Neural progenitor cell (in vitro differentiated cells): ENCODE data around the gene AUH. TPM values are rescaled to one million over a fixed set of nuclear protein-coding genes. Genes with fewer than 3 reads are reported as not detected.

Experiments
- DNase-seq: peaks from one replicate; pipeline ENCODE4 v3.0.0-alpha.2; 2016; ENCODE audit warnings: low spot score
- H2AFZ ChIP-seq: fragments of 200-600 bp; sonication (generic); replicated peaks from 2 replicates; pipeline ENCODE4 v1.6.1; 2016; ENCODE audit warnings: antibody characterized with exemption
- H3F3A ChIP-seq: fragments of 200-600 bp; sonication (generic); 2 replicates; pipeline ENCODE4 v1.6.1; 2016; ENCODE audit warnings: antibody characterized with exemption, low read depth
- H3K27ac ChIP-seq: fragments of 200-600 bp; sonication (generic); 2 replicates; pipeline ENCODE4 v1.5.1; 2016; ENCODE audit warnings: mild to moderate bottlenecking
- H3K27me3 ChIP-seq: fragments of 200-600 bp; sonication (generic); 2 replicates; pipeline ENCODE4 v1.6.1; 2016; ENCODE audit warnings: mild to moderate bottlenecking, moderate library complexity
- H3K36me3 ChIP-seq: fragments of 200-600 bp; sonication (generic); 2 replicates; pipeline ENCODE4 v1.5.1; 2016
- H3K4me1 ChIP-seq: fragments of 200-600 bp; sonication (generic); 2 replicates; pipeline ENCODE4 v1.6.1; 2016; ENCODE audit warnings: mixed run types
- H3K4me2 ChIP-seq: fragments of 200-600 bp; sonication (generic); 2 replicates; pipeline ENCODE4 v1.6.1; 2016
- H3K4me3 ChIP-seq: fragments of 200-600 bp; sonication (generic); 2 replicates; pipeline ENCODE4 v1.5.1; 2016
- H3K79me2 ChIP-seq: fragments of 200-600 bp; sonication (generic); 2 replicates; pipeline ENCODE4 v1.6.1; 2016; ENCODE audit warnings: low read depth
- H3K9ac ChIP-seq: fragments of 200-600 bp; sonication (generic); 2 replicates; pipeline ENCODE4 v1.6.1; 2016
- H3K9me3 ChIP-seq: fragments of 200-600 bp; sonication (generic); 2 replicates; pipeline ENCODE4 v1.5.1; 2016; ENCODE audit warnings: low read depth
- H4K20me1 ChIP-seq: fragments of 200-600 bp; sonication (generic); 2 replicates; pipeline ENCODE4 v1.6.1; 2016; ENCODE audit warnings: low read depth
- H3K27ac Mint-ChIP-seq: 3 replicates; pipeline ENCODE4 v1.8.0; 2021; ENCODE audit warnings: mixed read lengths
- H3K27me3 Mint-ChIP-seq: 2 replicates; pipeline ENCODE4 v1.8.0; 2022; ENCODE audit warnings: low read depth, mild to moderate bottlenecking, inconsistent platforms, moderate library complexity, mixed read lengths; ENCODE audit not compliant: insufficient read depth
- H3K36me3 Mint-ChIP-seq: 3 replicates; pipeline ENCODE4 v1.8.0; 2021; ENCODE audit warnings: mixed read lengths
- H3K4me1 Mint-ChIP-seq: 3 replicates; pipeline ENCODE4 v1.8.0; 2021; ENCODE audit warnings: mixed read lengths
- H3K4me3 Mint-ChIP-seq: 3 replicates; pipeline ENCODE4 v1.8.0; 2021; ENCODE audit warnings: mild to moderate bottlenecking, moderate library complexity, mixed read lengths
- H3K9me3 Mint-ChIP-seq: 3 replicates; pipeline ENCODE4 v1.8.0; 2020; ENCODE audit warnings: mixed read lengths
- EZH2 ChIP-seq: fragments of 200-600 bp; sonication (generic); IDR thresholded peaks from 2 replicates; pipeline ENCODE4 v1.6.1; 2017; ENCODE audit warnings: antibody characterized with exemption, mild to moderate bottlenecking, moderate library complexity
- EZH2phosphoT487 ChIP-seq: fragments of 200-600 bp; sonication (generic); IDR thresholded peaks from 2 replicates; pipeline ENCODE4 v1.6.1; 2017; ENCODE audit warnings: antibody characterized with exemption
- total RNA-seq: library from RNA; depleted of rRNA; stranded (reverse); fragments of >200 nt; gene quantifications from 2 replicates; pipeline ENCODE4 v1.2.3, GENCODE V29; 2015; ENCODE audit warnings: low replicate concordance
- TF ChIP-seq, protein P1 (sequence below): fragments of 200-600 bp; sonication (generic); IDR thresholded peaks from 2 replicates; pipeline ENCODE4 v1.5.1; 2017; ENCODE audit warnings: antibody characterized with exemption, mild to moderate bottlenecking

Gene AUH
- total RNA-seq, 1 donor from 2014 or later: 17.3 TPM

DNA sequence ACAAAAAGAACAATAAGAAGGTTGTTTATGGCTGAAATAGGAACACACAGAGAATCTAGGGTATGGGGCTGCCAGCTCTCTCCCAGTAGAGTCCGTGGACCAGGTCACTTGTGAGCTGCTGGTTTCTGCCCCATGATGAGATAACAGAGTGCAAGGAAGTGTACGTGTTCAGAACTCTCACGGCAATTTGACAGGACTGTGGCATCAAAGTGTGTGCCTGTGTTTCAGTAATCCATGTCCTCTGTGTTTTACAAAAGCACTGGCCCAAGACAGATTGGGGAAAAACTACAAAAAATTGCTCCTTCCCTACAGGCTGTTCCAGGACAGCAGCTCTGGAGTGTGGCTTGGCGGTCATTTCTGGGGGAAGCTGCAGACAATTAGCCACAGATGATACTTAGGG lies 184.6 kb downstream of the AUH start:
- H3K27ac ChIP-seq: no peak overlapping the region
- TF ChIP-seq, protein P1, sequence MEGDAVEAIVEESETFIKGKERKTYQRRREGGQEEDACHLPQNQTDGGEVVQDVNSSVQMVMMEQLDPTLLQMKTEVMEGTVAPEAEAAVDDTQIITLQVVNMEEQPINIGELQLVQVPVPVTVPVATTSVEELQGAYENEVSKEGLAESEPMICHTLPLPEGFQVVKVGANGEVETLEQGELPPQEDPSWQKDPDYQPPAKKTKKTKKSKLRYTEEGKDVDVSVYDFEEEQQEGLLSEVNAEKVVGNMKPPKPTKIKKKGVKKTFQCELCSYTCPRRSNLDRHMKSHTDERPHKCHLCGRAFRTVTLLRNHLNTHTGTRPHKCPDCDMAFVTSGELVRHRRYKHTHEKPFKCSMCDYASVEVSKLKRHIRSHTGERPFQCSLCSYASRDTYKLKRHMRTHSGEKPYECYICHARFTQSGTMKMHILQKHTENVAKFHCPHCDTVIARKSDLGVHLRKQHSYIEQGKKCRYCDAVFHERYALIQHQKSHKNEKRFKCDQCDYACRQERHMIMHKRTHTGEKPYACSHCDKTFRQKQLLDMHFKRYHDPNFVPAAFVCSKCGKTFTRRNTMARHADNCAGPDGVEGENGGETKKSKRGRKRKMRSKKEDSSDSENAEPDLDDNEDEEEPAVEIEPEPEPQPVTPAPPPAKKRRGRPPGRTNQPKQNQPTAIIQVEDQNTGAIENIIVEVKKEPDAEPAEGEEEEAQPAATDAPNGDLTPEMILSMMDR: no peak
- TF ChIP-seq EZH2 (no peak), EZH2phosphoT487 (no peak)
- H4K20me1 ChIP-seq: no peaks in the 10 kb centered on the region
- no peaks in the 10 kb centered on the region for H3K36me3 ChIP-seq
- DNase-seq: no peak
- no peaks in the 10 kb centered on the region for H3F3A ChIP-seq
- no peak overlapping the region for H2AFZ ChIP-seq
- Mint-ChIP-seq H3K9me3 (no peaks in the 10 kb centered on the region), H3K4me3 (no peak overlapping the region), H3K36me3 (no peaks in the 10 kb centered on the region), H3K4me1 (peaks cover 3% of the 10 kb centered on the region), H3K27ac (no peak overlapping the region), H3K27me3 (peaks cover 6% of the 10 kb centered on the region)
- H3K9ac ChIP-seq: no peak overlapping the region
- no peaks in the 10 kb centered on the region for H3K27me3 ChIP-seq
- no peaks in the 10 kb centered on the region for H3K9me3 ChIP-seq
- H3K4me3 ChIP-seq: no peak overlapping the region
- H3K4me2 ChIP-seq: no peak overlapping the region
- H3K4me1 ChIP-seq: no peaks in the 10 kb centered on the region
- no peaks in the 10 kb centered on the region for H3K79me2 ChIP-seq

DNA sequence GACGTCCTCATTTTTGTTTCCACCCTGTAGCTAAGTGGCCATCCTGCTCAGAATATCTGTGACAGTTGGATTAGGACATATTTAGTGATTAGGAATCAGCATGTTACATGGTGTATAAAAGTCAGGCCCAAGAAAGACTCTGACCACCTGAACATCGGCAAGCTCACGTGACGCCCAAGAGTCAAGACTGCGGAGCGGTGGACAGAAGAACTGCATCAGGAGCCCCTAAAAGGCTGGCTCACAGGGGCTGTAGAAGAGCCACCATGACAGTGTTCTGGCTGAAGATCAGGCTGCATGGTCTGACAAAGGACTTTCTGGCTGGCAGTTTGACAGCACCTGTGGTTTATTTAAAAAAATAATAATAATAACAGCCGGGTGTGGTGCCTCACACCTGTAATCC lies 185.3 kb downstream of the AUH start:
- peaks cover 3% of the 10 kb centered on the region for H3K4me1 Mint-ChIP-seq
- Histone ChIP-seq H3K4me3 (no peak overlapping the region), H3K79me2 (no peaks in the 10 kb centered on the region), H3K4me2 (no peak overlapping the region), H3K27ac (no peak overlapping the region), H4K20me1 (no peaks in the 10 kb centered on the region), H3K36me3 (no peaks in the 10 kb centered on the region), H3K9ac (no peak overlapping the region), H3K27me3 (no peaks in the 10 kb centered on the region), H2AFZ (no peak overlapping the region), H3F3A (no peaks in the 10 kb centered on the region), H3K4me1 (no peaks in the 10 kb centered on the region), H3K9me3 (peaks cover 4% of the 10 kb centered on the region)
- peaks cover 4% of the 10 kb centered on the region for H3K9me3 Mint-ChIP-seq
- no peak overlapping the region for H3K27ac Mint-ChIP-seq
- no peak overlapping the region for H3K4me3 Mint-ChIP-seq
- no peak for DNase-seq
- peaks cover 6% of the 10 kb centered on the region for H3K27me3 Mint-ChIP-seq
- no peaks in the 10 kb centered on the region for H3K36me3 Mint-ChIP-seq
- TF ChIP-seq EZH2phosphoT487: no peak
- TF ChIP-seq, protein P1: no peak
- no peak for TF ChIP-seq EZH2

DNA sequence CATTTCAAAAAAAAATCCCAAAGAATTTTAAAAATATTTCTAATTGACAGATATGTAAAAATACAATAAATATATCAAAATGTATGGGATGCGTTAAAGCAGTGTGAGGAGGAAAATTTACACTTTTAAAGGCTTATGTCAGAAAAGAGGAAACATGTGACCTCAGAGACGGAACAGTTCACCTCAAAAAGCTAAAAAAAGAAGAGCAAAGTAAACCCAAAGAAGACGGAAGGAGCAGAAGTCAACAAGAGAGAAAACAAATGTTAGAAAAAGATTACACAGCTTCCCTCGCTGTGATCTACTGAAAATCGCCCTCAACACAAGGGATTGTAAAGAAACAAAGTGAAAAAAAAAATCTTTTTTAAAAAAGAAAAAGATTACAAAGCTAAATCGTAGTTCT lies 186.9 kb downstream of the AUH start:
- Histone ChIP-seq H3K79me2 (no peaks in the 10 kb centered on the region), H3K27ac (no peak overlapping the region), H3K4me2 (no peak overlapping the region), H3K36me3 (peaks cover 6% of the 10 kb centered on the region), H4K20me1 (no peaks in the 10 kb centered on the region), H3K27me3 (no peaks in the 10 kb centered on the region), H2AFZ (no peak overlapping the region), H3F3A (no peaks in the 10 kb centered on the region), H3K9me3 (peaks cover 15% of the 10 kb centered on the region), H3K4me1 (no peaks in the 10 kb centered on the region), H3K9ac (no peak overlapping the region), H3K4me3 (no peak overlapping the region)
- H3K27me3 Mint-ChIP-seq: peaks cover 6% of the 10 kb centered on the region
- peaks cover under 1% of the 10 kb centered on the region for H3K4me1 Mint-ChIP-seq
- H3K27ac Mint-ChIP-seq: no peak overlapping the region
- no peak overlapping the region for H3K4me3 Mint-ChIP-seq
- DNase-seq: no peak
- no peaks in the 10 kb centered on the region for H3K36me3 Mint-ChIP-seq
- peaks cover 15% of the 10 kb centered on the region for H3K9me3 Mint-ChIP-seq
- TF ChIP-seq EZH2 (no peak), EZH2phosphoT487 (no peak)
- TF ChIP-seq, protein P1: no peak

DNA sequence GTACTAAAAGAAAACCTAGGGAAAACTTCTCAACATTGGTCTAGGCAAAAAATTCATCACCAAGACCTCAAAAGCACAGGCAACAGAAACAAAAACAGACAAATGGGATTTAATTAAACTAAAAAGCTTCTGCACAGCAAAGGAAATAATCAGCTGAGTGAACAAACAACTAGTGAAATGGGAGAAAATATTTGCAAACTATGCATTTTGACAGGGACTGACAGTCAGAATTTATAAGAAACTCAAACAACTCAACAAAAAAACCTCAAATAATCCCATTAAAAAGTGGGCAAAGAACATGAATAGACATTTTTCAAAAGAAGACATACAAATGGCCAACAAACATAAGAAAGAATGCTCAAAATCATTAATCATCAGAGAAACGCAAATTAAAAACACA lies 189.4 kb downstream of the AUH start:
- H3K4me1 Mint-ChIP-seq: no peaks in the 10 kb centered on the region
- no peaks in the 10 kb centered on the region for H3K36me3 Mint-ChIP-seq
- no peak overlapping the region for H3K4me2 ChIP-seq
- no peak overlapping the region for H3K4me3 Mint-ChIP-seq
- H3K9ac ChIP-seq: no peak overlapping the region
- H3K36me3 ChIP-seq: peaks cover 6% of the 10 kb centered on the region
- H3K27ac Mint-ChIP-seq: no peak overlapping the region
- H3K27ac ChIP-seq: no peak overlapping the region
- no peak for TF ChIP-seq EZH2phosphoT487
- no peak for TF ChIP-seq EZH2
- TF ChIP-seq, protein P1: no peak
- H3K4me1 ChIP-seq: no peaks in the 10 kb centered on the region
- no peak overlapping the region for H2AFZ ChIP-seq
- H3K79me2 ChIP-seq: no peaks in the 10 kb centered on the region
- H3K9me3 Mint-ChIP-seq: peaks cover 15% of the 10 kb centered on the region
- no peak for DNase-seq
- H3K4me3 ChIP-seq: no peak overlapping the region
- no peaks in the 10 kb centered on the region for H3F3A ChIP-seq
- no peaks in the 10 kb centered on the region for H3K27me3 ChIP-seq
- H4K20me1 ChIP-seq: no peaks in the 10 kb centered on the region
- H3K27me3 Mint-ChIP-seq: no peaks in the 10 kb centered on the region
- peaks cover 15% of the 10 kb centered on the region for H3K9me3 ChIP-seq
